Prostate gland (tissue), 2 donors: ENCODE data around the gene FAM3C. TPM values are rescaled to one million over a fixed set of nuclear protein-coding genes. Genes with fewer than 3 reads are reported as not detected.

Experiments used
- DNase-seq: peaks from one replicate; pipeline ENCODE4 v3.0.0-alpha.2; 2019; ENCODE audit warnings: low spot score
- H3K27ac ChIP-seq, 2 donors: fragments of 200-600 bp; sonication (generic); 2 replicates each; pipeline ENCODE4 v1.5.1; 2017 to 2019
- H3K27me3 ChIP-seq: fragments of 200-600 bp; sonication (generic); replicated peaks from 2 replicates; pipeline ENCODE4 v1.5.1; 2019; ENCODE audit not compliant: insufficient read depth
- H3K36me3 ChIP-seq, 2 donors: fragments of 200-600 bp; sonication (generic); 1 replicate in 1 of 2; 2 replicates in 1 of 2; pipeline versions ENCODE4 v1.5.1 to v1.8.1; 2017 to 2019
- H3K4me1 ChIP-seq: fragments of 200-600 bp; sonication (generic); replicated peaks from 2 replicates; pipeline ENCODE4 v1.5.1; 2019
- H3K4me3 ChIP-seq, 2 donors: fragments of 200-600 bp; sonication (generic); 2 replicates each; pipeline ENCODE4 v1.5.1; 2017 to 2019
- H3K9me3 ChIP-seq: fragments of 200-600 bp; sonication (generic); 2 replicates; pipeline ENCODE4 v1.5.1; 2017
- POLR2A ChIP-seq: fragments of 450-650 bp; IDR thresholded peaks from one replicate; pipeline ENCODE4 v1.6.1; 2016; ENCODE audit warnings: antibody characterized with exemption, mild to moderate bottlenecking
- POLR2AphosphoS5 ChIP-seq: sonication (generic); formaldehyde crosslinking; IDR thresholded peaks from one replicate; pipeline ENCODE4 v1.6.1; 2017; ENCODE audit warnings: antibody characterized with exemption
- WGBS: methylation state at CpG from one replicate; pipeline ENCODE4 v1.1.5; 2018; 5-methylcytosine and 5-hydroxymethylcytosine counted together
- intact Hi-C: fragments of 100-400 bp; cut with DNase I; formaldehyde crosslinking; loops from one replicate; pipeline ENCODE4 v1.14.2; 2022
- total RNA-seq, 2 donors: library from RNA; depleted of rRNA; stranded (reverse); fragments of >200 nt; gene quantifications; one replicate each; pipeline ENCODE4 v1.1.0, GENCODE V29; 2016
- TF ChIP-seq, protein P1 (sequence below), 4 experiments: fragments of 200-600 bp in 2 of 4; fragments of 450-650 bp in 2 of 4; sonication (generic) in 2 of 4; IDR thresholded peaks; 1 replicate in 3 of 4; 2 replicates in 1 of 4; pipeline ENCODE4 v1.5.1; 2016 to 2019; ENCODE audit warnings: antibody characterized with exemption in 4 of 4, mild to moderate bottlenecking in 2 of 4, moderate library complexity in 2 of 4

The FAM3C gene
- total RNA-seq, 2 donors from 2014 or later = 31.9 to 34.8 TPM

DNA sequence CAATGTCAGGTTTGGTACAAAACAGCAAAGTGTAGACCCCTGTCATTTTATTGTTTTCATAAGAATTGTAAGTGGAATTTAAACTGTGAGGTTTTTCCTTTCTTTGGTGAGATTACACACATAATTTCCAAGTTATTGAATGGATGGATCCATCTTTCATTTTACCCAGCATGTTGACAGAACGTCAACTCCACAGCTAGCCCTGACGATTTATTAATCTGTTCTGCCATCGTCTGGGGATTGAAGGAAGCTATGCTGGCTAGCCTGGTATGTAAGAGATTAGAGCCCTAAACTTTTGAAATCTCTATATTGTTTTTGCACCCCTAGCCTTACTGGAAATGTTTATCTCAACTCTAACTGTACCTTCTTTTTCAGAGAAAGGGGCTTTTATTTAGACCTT lies 58.7 kb downstream of the FAM3C start:
- no peaks in the 10 kb centered on the region for H3K4me1 ChIP-seq
- TF ChIP-seq, protein P1, sequence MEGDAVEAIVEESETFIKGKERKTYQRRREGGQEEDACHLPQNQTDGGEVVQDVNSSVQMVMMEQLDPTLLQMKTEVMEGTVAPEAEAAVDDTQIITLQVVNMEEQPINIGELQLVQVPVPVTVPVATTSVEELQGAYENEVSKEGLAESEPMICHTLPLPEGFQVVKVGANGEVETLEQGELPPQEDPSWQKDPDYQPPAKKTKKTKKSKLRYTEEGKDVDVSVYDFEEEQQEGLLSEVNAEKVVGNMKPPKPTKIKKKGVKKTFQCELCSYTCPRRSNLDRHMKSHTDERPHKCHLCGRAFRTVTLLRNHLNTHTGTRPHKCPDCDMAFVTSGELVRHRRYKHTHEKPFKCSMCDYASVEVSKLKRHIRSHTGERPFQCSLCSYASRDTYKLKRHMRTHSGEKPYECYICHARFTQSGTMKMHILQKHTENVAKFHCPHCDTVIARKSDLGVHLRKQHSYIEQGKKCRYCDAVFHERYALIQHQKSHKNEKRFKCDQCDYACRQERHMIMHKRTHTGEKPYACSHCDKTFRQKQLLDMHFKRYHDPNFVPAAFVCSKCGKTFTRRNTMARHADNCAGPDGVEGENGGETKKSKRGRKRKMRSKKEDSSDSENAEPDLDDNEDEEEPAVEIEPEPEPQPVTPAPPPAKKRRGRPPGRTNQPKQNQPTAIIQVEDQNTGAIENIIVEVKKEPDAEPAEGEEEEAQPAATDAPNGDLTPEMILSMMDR (IDR thresholded peaks at IDR 0.05) = peak in 1 of 4 experiments; percentile 15
- TF ChIP-seq POLR2AphosphoS5 = no peak
- H3K4me3 ChIP-seq = no peak overlapping the region
- H3K36me3 ChIP-seq = no peaks in the 10 kb centered on the region
- no peaks in the 10 kb centered on the region for H3K27me3 ChIP-seq
- no peaks in the 10 kb centered on the region for H3K9me3 ChIP-seq
- no peak overlapping the region for H3K27ac ChIP-seq
- DNase-seq = no peak
- intact Hi-C loops = no loop called here
- WGBS = 28% methylated on average over 3 of the region's 3 CpGs

DNA sequence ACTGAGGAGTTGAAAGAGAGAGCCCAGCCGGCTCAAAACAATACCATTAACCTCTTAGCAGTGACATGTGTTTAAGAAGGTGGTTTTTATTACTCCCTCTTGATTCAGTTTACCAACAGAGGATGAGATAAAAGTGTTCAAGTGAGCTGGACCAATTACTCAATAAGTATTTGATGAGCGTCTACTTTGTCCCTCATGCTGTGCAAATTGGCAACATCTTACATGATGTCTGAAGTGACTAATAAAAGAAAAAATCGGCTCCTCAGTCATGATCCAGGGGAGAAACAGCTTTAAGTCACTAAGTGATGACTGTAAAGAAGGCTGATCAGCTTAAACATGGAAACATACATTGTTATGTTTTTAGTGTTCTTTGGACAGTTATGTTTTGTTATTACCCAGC lies 59.5 kb downstream of the FAM3C start:
- 74% methylated on average over 3 of the region's 3 CpGs for WGBS

DNA sequence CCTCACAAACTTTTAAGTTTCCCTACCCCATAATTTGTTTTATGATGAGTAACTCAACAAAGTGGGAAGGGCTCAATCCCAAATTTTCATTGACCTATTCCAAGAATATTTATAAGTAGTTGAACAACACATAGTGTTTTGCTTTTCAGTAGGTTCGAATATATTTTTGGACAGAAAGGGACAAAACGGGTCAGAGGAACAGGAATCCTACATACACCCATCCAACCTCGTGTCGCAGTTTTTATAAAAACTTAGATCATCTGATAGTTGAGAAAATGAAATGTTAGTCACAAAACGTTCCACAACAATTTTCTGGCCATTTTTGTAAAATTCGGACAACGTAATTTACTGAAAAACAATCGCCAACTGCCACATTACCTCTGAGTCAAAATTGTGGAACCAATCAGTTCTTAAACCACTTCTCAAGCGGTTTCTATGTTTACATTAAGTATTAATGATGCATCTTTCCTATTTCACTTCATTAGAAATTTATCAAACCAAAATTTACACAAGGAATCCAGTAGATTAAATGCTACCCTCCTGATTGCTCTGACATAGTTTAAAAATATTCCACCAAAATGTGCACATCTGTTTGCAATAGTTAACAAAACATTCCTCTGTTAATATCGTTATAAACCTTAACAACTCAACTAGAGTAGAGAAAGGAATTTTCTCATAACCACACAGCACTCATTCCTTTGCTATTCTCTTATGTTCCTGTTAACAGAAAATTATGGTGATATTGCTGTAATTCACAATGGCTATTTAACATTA lies 61.0 kb downstream of the FAM3C start:
- Histone ChIP-seq H3K36me3 (no peaks in the 10 kb centered on the region), H3K9me3 (no peaks in the 10 kb centered on the region), H3K27me3 (no peaks in the 10 kb centered on the region), H3K4me1 (no peaks in the 10 kb centered on the region), H3K27ac (no peak overlapping the region), H3K4me3 (no peak overlapping the region)
- intact Hi-C loops = no loop called here
- no peak for DNase-seq
- TF ChIP-seq POLR2A = no peak
- TF ChIP-seq, protein P1 (IDR thresholded peaks at IDR 0.05) = no peak
- TF ChIP-seq POLR2AphosphoS5 = no peak
- WGBS = 82% methylated on average over 10 of the region's 10 CpGs

More for the DNA sequence above, 59.5 kb downstream of the FAM3C start:
- H3K27ac ChIP-seq = no peak overlapping the region
- no peak for DNase-seq
- no peak overlapping the region for H3K4me3 ChIP-seq
- TF ChIP-seq POLR2A (no peak), POLR2AphosphoS5 (no peak)
- TF ChIP-seq, protein P1 (IDR thresholded peaks at IDR 0.05) = no peak
- no peaks in the 10 kb centered on the region for H3K27me3 ChIP-seq
- no peaks in the 10 kb centered on the region for H3K36me3 ChIP-seq
- H3K9me3 ChIP-seq = no peaks in the 10 kb centered on the region
- no peaks in the 10 kb centered on the region for H3K4me1 ChIP-seq
- intact Hi-C loops = no loop called here

DNA sequence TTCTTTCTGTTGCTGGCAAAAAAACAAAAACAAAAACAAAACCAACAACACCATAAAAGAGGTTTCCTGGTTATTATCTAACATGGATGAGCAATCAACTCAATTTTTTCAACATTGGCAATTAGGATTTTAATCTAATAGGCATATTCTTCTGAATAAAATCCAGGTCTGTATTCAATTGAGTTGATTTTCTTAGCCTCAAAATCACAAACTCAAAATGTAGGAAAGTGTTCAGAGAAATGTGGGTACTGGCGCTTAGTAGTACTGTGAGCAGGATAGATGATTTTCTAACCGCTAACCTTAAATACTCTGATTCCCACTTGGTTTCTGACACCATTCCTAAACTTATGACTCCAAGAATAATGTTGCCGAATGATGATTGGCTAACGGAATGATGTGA lies 61.7 kb downstream of the FAM3C start:
- H3K9me3 ChIP-seq = no peaks in the 10 kb centered on the region
- H3K4me3 ChIP-seq = no peak overlapping the region
- no peaks in the 10 kb centered on the region for H3K4me1 ChIP-seq
- WGBS = 95% methylated on average over 4 of the region's 4 CpGs
- H3K27me3 ChIP-seq = peaks cover 3% of the 10 kb centered on the region
- TF ChIP-seq POLR2A (no peak), POLR2AphosphoS5 (no peak)
- TF ChIP-seq, protein P1 (IDR thresholded peaks at IDR 0.05) = no peak
- intact Hi-C loops = no loop called here
- no peak for DNase-seq
- no peaks in the 10 kb centered on the region for H3K36me3 ChIP-seq
- H3K27ac ChIP-seq = no peak overlapping the region

DNA sequence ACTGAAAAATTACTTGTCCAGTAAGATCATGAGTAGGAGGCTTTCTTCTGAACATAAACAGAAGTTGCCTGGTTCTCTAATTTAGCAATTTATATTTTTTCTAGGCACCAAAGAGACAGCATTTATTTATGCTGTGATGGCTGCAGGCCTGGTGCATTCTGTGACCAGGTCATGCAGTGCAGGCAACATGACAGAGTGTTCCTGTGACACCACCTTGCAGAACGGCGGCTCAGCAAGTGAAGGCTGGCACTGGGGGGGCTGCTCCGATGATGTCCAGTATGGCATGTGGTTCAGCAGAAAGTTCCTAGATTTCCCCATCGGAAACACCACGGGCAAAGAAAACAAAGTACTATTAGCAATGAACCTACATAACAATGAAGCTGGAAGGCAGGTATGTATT lies 64.5 kb downstream of the FAM3C start:
- Histone ChIP-seq H3K4me1 (no peaks in the 10 kb centered on the region), H3K4me3 (no peak overlapping the region), H3K36me3 (no peaks in the 10 kb centered on the region), H3K27me3 (peaks cover 11% of the 10 kb centered on the region), H3K27ac (no peak overlapping the region), H3K9me3 (no peaks in the 10 kb centered on the region)
- intact Hi-C loops = no loop called here
- WGBS = 82% methylated on average over 5 of the region's 5 CpGs
- DNase-seq = no peak
- TF ChIP-seq, protein P1 (IDR thresholded peaks at IDR 0.05) = no peak
- no peak for TF ChIP-seq POLR2A
- TF ChIP-seq POLR2AphosphoS5 = no peak
